Lower lobe of right lung (tissue), 2 donors: Measurements from ENCODE around the gene SCAI. TPM values are rescaled to one million over a fixed set of nuclear protein-coding genes. Genes with fewer than 3 reads are reported as not detected.
"Not testable (repeated sequence)": the region's sequence is repeated elsewhere in the genome, so short reads cannot be mapped to it uniquely, and the experiment has no call there.

Experiments used
- ATAC-seq, 2 donors: fragments of 200-7000 bp; cut with Tn5 transposase; one replicate each; pipeline ENCODE4 v1.9.1; 2020 to 2022; ENCODE audit warnings: mild to moderate bottlenecking in 2 of 2, moderate library complexity in 2 of 2
- DNase-seq: peaks from one replicate; pipeline ENCODE4 v3.0.0-alpha.2; 2020
- H3K27ac ChIP-seq: fragments of 200-600 bp; one replicate; pipeline ENCODE4 v1.8.0; 2022
- H3K27me3 ChIP-seq: fragments of 200-600 bp; one replicate; pipeline ENCODE4 v1.8.0; 2022; ENCODE audit warnings: low read depth
- H3K36me3 ChIP-seq: fragments of 200-600 bp; one replicate; pipeline ENCODE4 v1.8.0; 2022; ENCODE audit warnings: mild to moderate bottlenecking
- H3K4me1 ChIP-seq: fragments of 200-600 bp; one replicate; pipeline ENCODE4 v1.8.0; 2022
- H3K4me3 ChIP-seq: fragments of 200-600 bp; one replicate; pipeline ENCODE4 v1.8.0; 2022; ENCODE audit warnings: mild to moderate bottlenecking
- H3K9me3 ChIP-seq: fragments of 200-600 bp; one replicate; pipeline ENCODE4 v1.8.0; 2022
- intact Hi-C: fragments of 100-400 bp; cut with DNase I; formaldehyde crosslinking; loops from one replicate; pipeline ENCODE4 v1.11.0; 2022
- total RNA-seq: library from RNA; stranded (reverse); fragmentation: NEBNext Ultra II Directional; extraction: Animal tissue kit (Norgen Biotek cat#: 25700); gene quantifications from one replicate; pipeline ENCODE4 v1.2.1, GENCODE V29; 2021
- TF ChIP-seq, protein P1 (sequence below): fragments of 200-600 bp; IDR thresholded peaks from one replicate; pipeline ENCODE4 v1.8.0; 2022; ENCODE audit warnings: antibody characterized with exemption, mild to moderate bottlenecking
- donor health status: DM: no; HTN: yes; CAD: no; lungs with severe emphysema.

SCAI gene
- total RNA-seq, 1 donor from 2014 or later: 22.3 TPM

DNA sequence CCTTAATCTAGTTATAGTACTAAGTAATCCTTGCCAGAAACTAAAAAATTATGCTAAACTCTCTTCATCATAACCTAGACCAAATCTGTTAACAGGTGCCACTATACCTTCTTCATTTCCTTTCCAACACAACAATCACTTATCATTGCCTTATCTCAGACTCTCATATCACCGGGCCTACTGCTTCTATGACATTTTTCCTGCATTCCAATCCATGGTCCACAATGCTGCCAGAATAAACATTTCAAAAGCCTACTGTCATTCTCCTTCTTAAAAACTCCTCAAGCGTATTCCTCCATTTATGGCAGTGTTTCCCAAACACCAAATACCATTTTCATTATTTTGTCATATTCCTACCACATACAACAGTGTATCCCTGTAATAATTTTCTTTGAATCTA is 39.7 kb upstream of the SCAI start:
- ATAC-seq: peak; percentile 30 to 53
- peaks cover 51% of the 10 kb centered on the region for H3K4me1 ChIP-seq

GRCh38 chr9:125181756-125182155 is 38.4 kb upstream of the SCAI start:
- peaks cover 38% of the 10 kb centered on the region for H3K4me1 ChIP-seq
- H3K4me3 ChIP-seq, H3K36me3 ChIP-seq, DNase-seq, H3K27me3 ChIP-seq, H3K27ac ChIP-seq, H3K9me3 ChIP-seq, intact Hi-C loops, ATAC-seq: not testable (repeated sequence)

More for the DNA sequence above, 39.7 kb upstream of the SCAI start:
- no peaks in the 10 kb centered on the region for H3K9me3 ChIP-seq
- no peak overlapping the region for H3K27ac ChIP-seq
- H3K27me3 ChIP-seq: no peaks in the 10 kb centered on the region
- H3K36me3 ChIP-seq: peaks cover 5% of the 10 kb centered on the region
- H3K4me3 ChIP-seq: no peak overlapping the region
- no peak for DNase-seq
- TF ChIP-seq, protein P1, sequence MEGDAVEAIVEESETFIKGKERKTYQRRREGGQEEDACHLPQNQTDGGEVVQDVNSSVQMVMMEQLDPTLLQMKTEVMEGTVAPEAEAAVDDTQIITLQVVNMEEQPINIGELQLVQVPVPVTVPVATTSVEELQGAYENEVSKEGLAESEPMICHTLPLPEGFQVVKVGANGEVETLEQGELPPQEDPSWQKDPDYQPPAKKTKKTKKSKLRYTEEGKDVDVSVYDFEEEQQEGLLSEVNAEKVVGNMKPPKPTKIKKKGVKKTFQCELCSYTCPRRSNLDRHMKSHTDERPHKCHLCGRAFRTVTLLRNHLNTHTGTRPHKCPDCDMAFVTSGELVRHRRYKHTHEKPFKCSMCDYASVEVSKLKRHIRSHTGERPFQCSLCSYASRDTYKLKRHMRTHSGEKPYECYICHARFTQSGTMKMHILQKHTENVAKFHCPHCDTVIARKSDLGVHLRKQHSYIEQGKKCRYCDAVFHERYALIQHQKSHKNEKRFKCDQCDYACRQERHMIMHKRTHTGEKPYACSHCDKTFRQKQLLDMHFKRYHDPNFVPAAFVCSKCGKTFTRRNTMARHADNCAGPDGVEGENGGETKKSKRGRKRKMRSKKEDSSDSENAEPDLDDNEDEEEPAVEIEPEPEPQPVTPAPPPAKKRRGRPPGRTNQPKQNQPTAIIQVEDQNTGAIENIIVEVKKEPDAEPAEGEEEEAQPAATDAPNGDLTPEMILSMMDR: no peak
- intact Hi-C loops: no loop called here

GRCh38 chr9:125180876-125181275 is 37.5 kb upstream of the SCAI start:
- no peak overlapping the region for H3K4me3 ChIP-seq
- no peaks in the 10 kb centered on the region for H3K9me3 ChIP-seq
- ATAC-seq: no peak
- peaks cover 5% of the 10 kb centered on the region for H3K36me3 ChIP-seq
- no peak overlapping the region for H3K27ac ChIP-seq
- H3K4me1 ChIP-seq: peaks cover 29% of the 10 kb centered on the region
- no peak for DNase-seq
- intact Hi-C loops: no loop called here
- TF ChIP-seq, protein P1: no peak
- H3K27me3 ChIP-seq: no peaks in the 10 kb centered on the region

DNA sequence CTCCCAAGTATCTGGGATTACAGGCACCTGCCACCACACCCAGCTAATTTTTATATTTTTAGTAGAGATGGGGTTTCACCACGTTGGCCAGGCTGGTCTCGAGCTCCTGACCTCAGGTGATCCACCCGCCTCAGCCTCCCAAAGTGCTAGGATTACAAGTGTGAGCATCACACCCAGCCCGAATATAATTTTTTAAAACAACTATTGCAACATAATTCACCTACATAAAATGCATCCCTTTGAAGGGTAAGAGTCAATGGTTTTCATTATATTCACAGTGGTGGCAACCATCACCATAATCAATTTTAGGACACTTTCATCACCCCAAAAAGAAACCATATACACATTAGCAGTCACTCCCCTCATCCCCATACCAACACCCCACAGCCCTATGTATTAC is 36.4 kb upstream of the SCAI start:
- H3K27me3 ChIP-seq, intact Hi-C loops, H3K4me3 ChIP-seq, H3K27ac ChIP-seq, ATAC-seq, H3K9me3 ChIP-seq, H3K36me3 ChIP-seq, DNase-seq: not testable (repeated sequence)
- H3K4me1 ChIP-seq: peaks cover 29% of the 10 kb centered on the region

DNA sequence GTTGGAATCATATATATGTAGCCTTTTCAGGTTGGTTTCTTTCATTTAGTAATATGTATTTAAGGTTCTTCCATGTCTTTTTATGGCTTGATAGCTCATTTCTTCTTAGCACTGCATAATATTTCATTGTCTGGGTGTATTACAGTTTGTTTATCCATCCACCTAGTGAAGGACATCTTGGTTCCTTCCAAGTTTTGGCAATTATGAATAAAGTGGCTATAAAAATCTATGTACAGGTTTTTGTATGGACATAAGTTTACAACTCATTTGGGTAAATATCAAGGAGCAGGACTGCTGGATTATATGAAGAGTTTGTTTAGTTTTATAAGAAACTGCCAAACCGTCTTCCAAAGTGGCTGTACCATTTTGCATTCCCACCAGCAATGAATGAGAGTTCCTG is 34.6 kb upstream of the SCAI start:
- Histone ChIP-seq H3K27ac (no peak overlapping the region), H3K4me3 (no peak overlapping the region), H3K9me3 (no peaks in the 10 kb centered on the region), H3K27me3 (no peaks in the 10 kb centered on the region), H3K4me1 (peaks cover 22% of the 10 kb centered on the region), H3K36me3 (peaks cover 9% of the 10 kb centered on the region)
- no peak for DNase-seq
- TF ChIP-seq, protein P1: no peak
- intact Hi-C loops: no loop called here
- ATAC-seq: no peak

GRCh38 chr9:125176636-125177035 is 33.3 kb upstream of the SCAI start:
- Histone ChIP-seq H3K4me3 (no peak overlapping the region), H3K27me3 (no peaks in the 10 kb centered on the region), H3K9me3 (no peaks in the 10 kb centered on the region), H3K36me3 (peaks cover 9% of the 10 kb centered on the region), H3K4me1 (peaks cover 26% of the 10 kb centered on the region), H3K27ac (no peak overlapping the region)
- ATAC-seq (no peak), DNase-seq (no peak)
- TF ChIP-seq, protein P1: no peak
- intact Hi-C loops: no loop called here
